Measurements from ENCODE around the gene TCF7L1. TPM values are rescaled to one million over a fixed set of nuclear protein-coding genes. Genes with fewer than 3 reads are reported as not detected.
A peak's percentile ranks its signal among the peaks of the same experiment; 100 is the strongest.

TCF7L1 gene
- total RNA-seq, 4 donors from 2014 or later = 2.1 to 14.0 (median 3.9) TPM

DNA sequence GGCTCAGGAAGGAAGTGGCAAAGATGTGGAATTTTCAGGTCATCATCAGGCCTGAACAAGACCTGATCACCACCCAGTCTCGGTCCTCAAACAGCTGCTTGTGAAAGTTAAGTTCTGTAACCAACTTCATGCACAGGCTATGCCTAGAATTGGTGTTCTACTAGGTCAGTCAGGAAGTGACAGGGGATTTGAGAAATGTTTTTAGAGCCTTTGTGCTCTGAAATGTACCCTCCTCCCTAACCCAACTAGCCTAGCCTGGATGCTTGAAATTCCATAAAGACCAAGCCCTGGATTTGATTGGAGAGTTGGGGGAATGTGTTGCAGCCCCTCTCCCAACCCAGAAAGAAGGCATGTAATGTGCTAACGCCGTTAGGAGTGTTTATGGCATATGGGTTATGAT, 131.3 kb downstream of the TCF7L1 start:
- ATAC-seq (ENCODE audit: low FRiP score) (no peak), DNase-seq (ENCODE audit: low spot score) (no peak)
- no peak for TF ChIP-seq CTCF (IDR thresholded peaks at IDR 0.05)

DNA sequence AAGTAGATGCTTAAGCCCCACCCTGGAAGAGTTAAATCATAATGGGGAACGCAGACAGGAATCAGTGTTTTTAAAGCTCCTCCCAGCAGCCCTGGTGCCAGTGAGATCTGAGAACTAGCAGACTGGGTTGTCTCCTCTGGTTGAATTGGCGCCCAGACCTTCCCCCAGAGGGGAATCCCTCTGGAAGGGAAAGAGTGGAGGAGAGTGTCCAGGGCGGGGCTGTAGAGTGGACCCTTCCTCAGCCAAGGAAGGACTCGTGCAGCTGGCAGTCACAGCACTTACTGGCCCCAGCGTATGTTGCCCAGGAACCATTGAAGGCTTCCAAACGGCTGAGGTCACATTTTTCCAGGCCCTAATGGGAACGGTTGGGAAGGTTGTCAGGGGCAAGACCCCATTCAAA, 132.1 kb downstream of the TCF7L1 start:
- DNase-seq (ENCODE audit: low spot score) = no peak
- TF ChIP-seq CTCF (IDR thresholded peaks at IDR 0.05) = no peak
- ATAC-seq (ENCODE audit: low FRiP score) = no peak

DNA sequence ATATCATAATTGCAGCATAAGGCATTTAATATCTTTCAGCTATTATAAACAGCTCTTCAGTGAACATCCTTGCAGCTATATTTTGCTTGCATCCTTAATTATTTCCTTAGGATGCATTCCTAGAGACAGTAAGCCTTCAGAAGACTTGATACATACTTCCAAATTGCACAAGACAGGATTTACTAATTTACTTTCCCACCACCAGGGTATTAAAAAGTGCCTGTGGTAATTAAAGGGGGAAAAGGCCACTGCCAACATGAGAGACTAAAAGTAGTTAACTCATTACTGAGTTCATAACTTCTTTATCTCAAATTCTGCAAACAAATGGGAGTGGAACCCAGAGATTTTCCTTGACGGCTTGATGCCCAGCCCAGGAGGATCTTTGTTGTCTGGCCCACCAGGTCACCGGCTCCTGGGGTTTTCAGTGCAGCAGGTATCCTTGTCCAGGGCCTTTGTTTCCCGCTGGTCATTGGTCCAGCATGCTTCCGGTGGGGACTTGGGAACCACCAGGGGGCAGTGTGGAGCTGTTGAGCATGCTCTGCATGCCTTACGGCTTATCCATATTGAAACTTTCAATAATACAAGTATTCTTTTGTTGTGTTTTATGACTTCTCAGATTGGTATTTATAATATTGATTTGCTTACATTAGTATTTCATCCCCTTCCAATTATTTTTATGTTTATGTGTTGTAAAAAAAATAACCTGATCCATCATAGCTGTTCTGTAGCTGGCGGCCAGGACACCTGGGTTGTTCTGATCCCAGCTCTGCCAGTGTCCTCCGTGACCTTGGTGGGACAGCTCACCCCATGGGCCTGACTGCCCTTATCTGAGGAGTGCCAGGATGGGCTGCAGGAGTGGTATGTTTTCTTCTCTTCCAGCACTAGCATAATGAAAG, 133.2 kb downstream of the TCF7L1 start:
- DNase-seq (ENCODE audit: low spot score) (peak; percentile 79), ATAC-seq (ENCODE audit: low FRiP score) (no peak)
- peak in 1 of 3 donors; percentile 35 for TF ChIP-seq CTCF (IDR thresholded peaks at IDR 0.05)

GRCh38 chr2:85269959-85270358, 136.8 kb downstream of the TCF7L1 start:
- no peak for DNase-seq (ENCODE audit: low spot score)

DNA sequence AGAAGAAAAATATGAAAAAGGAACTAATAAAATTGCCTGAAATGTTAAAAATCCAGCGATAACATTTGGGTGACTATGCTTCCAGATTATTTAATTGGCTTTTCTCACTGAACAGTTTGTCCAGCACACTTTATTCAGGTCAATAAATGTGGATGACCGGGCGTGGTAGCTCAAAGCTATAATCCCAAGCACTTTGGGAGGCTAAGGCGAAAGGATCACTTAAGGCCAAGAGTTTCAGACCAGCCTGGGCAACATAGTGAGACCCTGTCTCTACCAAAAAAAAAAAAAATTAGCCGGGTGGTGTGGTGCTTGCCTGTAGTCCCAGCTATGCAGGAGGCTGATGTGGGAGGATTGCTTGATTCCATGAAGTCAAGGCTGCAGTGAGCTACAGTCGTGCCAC, 139.2 kb downstream of the TCF7L1 start:
- TF ChIP-seq CTCF (IDR thresholded peaks at IDR 0.05) = no peak
- ATAC-seq (ENCODE audit: low FRiP score) (no peak), DNase-seq (ENCODE audit: low spot score) (no peak)

More at GRCh38 chr2:85269959-85270358, 136.8 kb downstream of the TCF7L1 start:
- ATAC-seq (ENCODE audit: low FRiP score) = no peak
- TF ChIP-seq CTCF (IDR thresholded peaks at IDR 0.05) = no peak

- ATAC-seq (ENCODE audit: low FRiP score) = no peak
- TF ChIP-seq CTCF (IDR thresholded peaks at IDR 0.05) = no peak
- no peak for DNase-seq (ENCODE audit: low spot score)
These were observed 140.8 kb downstream of the TCF7L1 start for GRCh38 chr2:85273738-85274731.
